Liver (tissue), 9 donors: ENCODE data around the gene KAZN. TPM values are rescaled to one million over a fixed set of nuclear protein-coding genes. Genes with fewer than 3 reads are reported as not detected.

Source experiments
- DNase-seq: peaks from one replicate; pipeline ENCODE4 v3.0.0-alpha.2; 2017; ENCODE audit warnings: low spot score
- H3K27ac ChIP-seq, 2 donors: one replicate each; pipeline ENCODE4 v1.7.0; 2013; ENCODE audit warnings: inconsistent platforms in 2 of 2, low read length in 2 of 2, control low read depth in 1 of 2, low read depth in 1 of 2, mild to moderate bottlenecking in 1 of 2
- H3K27me3 ChIP-seq, 4 donors: one replicate each; pipeline versions ENCODE4 v1.6.1 to v1.7.0; 2013; ENCODE audit warnings: low read length in 3 of 4, inconsistent platforms in 1 of 4, mild to moderate bottlenecking in 1 of 4, moderate library complexity in 1 of 4; ENCODE audit not compliant: control insufficient read depth in 4 of 4, insufficient read depth in 4 of 4
- H3K36me3 ChIP-seq, 4 donors: one replicate each; pipeline versions ENCODE4 v1.6.1 to v1.7.0; 2013; ENCODE audit warnings: low read length in 3 of 4, mild to moderate bottlenecking in 3 of 4, low read depth in 1 of 4, moderate library complexity in 1 of 4; ENCODE audit not compliant: control insufficient read depth in 4 of 4, insufficient read depth in 3 of 4
- H3K4me1 ChIP-seq, 4 donors: one replicate each; pipeline versions ENCODE4 v1.6.1 to v1.7.0; 2013; ENCODE audit warnings: low read length in 3 of 4, mild to moderate bottlenecking in 3 of 4, moderate library complexity in 1 of 4; ENCODE audit not compliant: control insufficient read depth in 4 of 4, insufficient read depth in 4 of 4
- H3K4me3 ChIP-seq, 3 donors: one replicate each; pipeline versions ENCODE4 v1.6.1 to v1.7.0; 2013; ENCODE audit warnings: low read length in 3 of 3, control low read depth in 1 of 3, low read depth in 1 of 3, mild to moderate bottlenecking in 1 of 3
- H3K9ac ChIP-seq, 2 donors: one replicate each; pipeline ENCODE4 v1.7.0; 2013; ENCODE audit warnings: low read length in 2 of 2, mild to moderate bottlenecking in 2 of 2, moderate library complexity in 2 of 2, control low read depth in 1 of 2, low read depth in 1 of 2
- H3K9me3 ChIP-seq, 4 donors: one replicate each; pipeline versions ENCODE4 v1.6.1 to v1.7.0; 2013; ENCODE audit warnings: low read length in 3 of 4; ENCODE audit not compliant: control insufficient read depth in 4 of 4
- FOXA2 ChIP-seq: IDR thresholded peaks from 2 replicates; pipeline ENCODE4 v1.6.1; 2016; ENCODE audit warnings: antibody characterized with exemption
- GABPA ChIP-seq, 2 donors: IDR thresholded peaks in 1 of 2; conservative IDR thresholded peaks in 1 of 2; 2 replicates each; pipeline ENCODE4 v1.6.1; 2016; ENCODE audit warnings: antibody characterized with exemption in 2 of 2, mild to moderate bottlenecking in 1 of 2, moderate library complexity in 1 of 2
- HNF4A ChIP-seq, 2 donors: conservative IDR thresholded peaks; 2 replicates each; pipeline ENCODE4 v1.6.1; 2016; ENCODE audit warnings: antibody characterized with exemption in 2 of 2, mild to moderate bottlenecking in 2 of 2
- HNF4G ChIP-seq: IDR thresholded peaks from 2 replicates; pipeline ENCODE4 v1.6.1; 2016; ENCODE audit warnings: antibody characterized with exemption
- NR2F2 ChIP-seq: IDR thresholded peaks from 2 replicates; pipeline ENCODE4 v1.6.1; 2016; ENCODE audit warnings: antibody characterized with exemption
- RAD21 ChIP-seq, 2 donors: IDR thresholded peaks; 2 replicates each; pipeline ENCODE4 v1.6.1; 2016; ENCODE audit warnings: antibody characterized with exemption in 2 of 2, mild to moderate bottlenecking in 2 of 2
- SP1 ChIP-seq: IDR thresholded peaks from 2 replicates; pipeline ENCODE4 v1.6.1; 2018; ENCODE audit warnings: antibody characterized with exemption, mild to moderate bottlenecking
- TAF1 ChIP-seq: conservative IDR thresholded peaks from 2 replicates; pipeline ENCODE4 v1.6.1; 2016; ENCODE audit warnings: antibody characterized with exemption, mild to moderate bottlenecking
- YY1 ChIP-seq: IDR thresholded peaks from 2 replicates; pipeline ENCODE4 v1.6.1; 2016; ENCODE audit warnings: antibody characterized with exemption, mild to moderate bottlenecking
- WGBS: extraction: QIAGEN DNeasy Blood & Tissue Kit; methylation state at CpG from one replicate; pipeline ENCODE4 v1.1.7; 2013; 5-methylcytosine and 5-hydroxymethylcytosine counted together
- polyA plus RNA-seq, 2 donors: library from polyadenylated mRNA; stranded (reverse) in 1 of 2; unstranded in 1 of 2; fragments of 200-250 nt in 1 of 2; fragments of >200 nt in 1 of 2; fragmentation: Nextera tagmentation in 1 of 2; extraction: Ambion mirVana in 1 of 2; gene quantifications; one replicate each; pipeline versions ENCODE4 v1.2.1 to v1.2.3, GENCODE V29; 2013 to 2015
- total RNA-seq, 2 donors: library from RNA; depleted of rRNA; stranded (reverse); fragments of >200 nt; gene quantifications; one replicate each; pipeline ENCODE4 v1.2.3, GENCODE V29; 2014
- TF ChIP-seq, protein P1 (sequence below): IDR thresholded peaks from 2 replicates; pipeline ENCODE4 v1.6.1; 2016; ENCODE audit warnings: antibody characterized with exemption
- TF ChIP-seq, protein P2 (sequence below): IDR thresholded peaks from 2 replicates; pipeline ENCODE4 v1.6.1; 2016; ENCODE audit warnings: antibody characterized with exemption, mild to moderate bottlenecking
- TF ChIP-seq, protein P3 (sequence below): IDR thresholded peaks from 2 replicates; pipeline ENCODE4 v1.6.1; 2016; ENCODE audit warnings: antibody characterized with exemption
- TF ChIP-seq, protein P4 (sequence below): fragments of 150-350 bp; IDR thresholded peaks from 2 replicates; pipeline ENCODE4 v1.5.1; 2017; ENCODE audit warnings: improper control_type of control experiment, low read depth, low read length; ENCODE audit not compliant: missing input control
- TF ChIP-seq, protein P5 (sequence below): IDR thresholded peaks from 2 replicates; pipeline ENCODE4 v1.6.1; 2016; ENCODE audit warnings: antibody characterized with exemption
- donor health status: healthy.
- donor health status: healthy.
- donor health status: healthy.
- donor health status: healthy.
- donor health status: healthy.

KAZN gene
- total and polyA plus RNA-seq, 4 donors, result 1.9 to 6.9 (median 2.4) TPM

DNA sequence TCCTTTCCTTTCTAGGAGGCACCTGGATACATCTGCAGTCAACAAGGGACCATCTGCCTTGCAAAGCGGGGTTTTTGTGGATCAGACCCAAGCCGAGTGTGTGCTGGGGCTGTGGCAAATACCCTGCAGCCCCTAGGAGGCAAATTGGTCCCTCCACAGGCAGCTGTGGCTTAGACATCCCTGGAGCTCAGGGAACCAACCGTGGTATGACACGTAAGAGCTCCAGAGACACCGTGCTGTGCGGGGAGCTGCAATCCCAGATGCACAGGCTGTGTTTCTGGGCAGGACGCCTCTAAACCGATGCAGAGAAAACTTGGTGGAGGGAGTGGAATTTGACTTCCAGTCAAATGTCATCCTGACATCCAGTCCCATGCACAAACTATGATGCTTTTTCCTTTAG, 141.5 kb downstream of the KAZN start:
- 44% methylated on average over 8 of the region's 8 CpGs for WGBS
- no peak for DNase-seq
- no peaks in the 10 kb centered on the region for H3K9me3 ChIP-seq
- no peak overlapping the region for H3K9ac ChIP-seq
- TF ChIP-seq GABPA (IDR thresholded peaks at IDR 0.05 in 1 of 2, conservative IDR thresholded peaks at IDR 0.05 in 1 of 2) (no peak), HNF4A (conservative IDR thresholded peaks at IDR 0.05) (no peak), RAD21 (IDR thresholded peaks at IDR 0.05) (no peak), NR2F2 (no peak), HNF4G (no peak), FOXA2 (no peak), TAF1 (no peak), YY1 (no peak), SP1 (no peak)
- TF ChIP-seq, protein P1, sequence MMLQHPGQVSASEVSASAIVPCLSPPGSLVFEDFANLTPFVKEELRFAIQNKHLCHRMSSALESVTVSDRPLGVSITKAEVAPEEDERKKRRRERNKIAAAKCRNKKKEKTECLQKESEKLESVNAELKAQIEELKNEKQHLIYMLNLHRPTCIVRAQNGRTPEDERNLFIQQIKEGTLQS, result no peak
- TF ChIP-seq, protein P2, sequence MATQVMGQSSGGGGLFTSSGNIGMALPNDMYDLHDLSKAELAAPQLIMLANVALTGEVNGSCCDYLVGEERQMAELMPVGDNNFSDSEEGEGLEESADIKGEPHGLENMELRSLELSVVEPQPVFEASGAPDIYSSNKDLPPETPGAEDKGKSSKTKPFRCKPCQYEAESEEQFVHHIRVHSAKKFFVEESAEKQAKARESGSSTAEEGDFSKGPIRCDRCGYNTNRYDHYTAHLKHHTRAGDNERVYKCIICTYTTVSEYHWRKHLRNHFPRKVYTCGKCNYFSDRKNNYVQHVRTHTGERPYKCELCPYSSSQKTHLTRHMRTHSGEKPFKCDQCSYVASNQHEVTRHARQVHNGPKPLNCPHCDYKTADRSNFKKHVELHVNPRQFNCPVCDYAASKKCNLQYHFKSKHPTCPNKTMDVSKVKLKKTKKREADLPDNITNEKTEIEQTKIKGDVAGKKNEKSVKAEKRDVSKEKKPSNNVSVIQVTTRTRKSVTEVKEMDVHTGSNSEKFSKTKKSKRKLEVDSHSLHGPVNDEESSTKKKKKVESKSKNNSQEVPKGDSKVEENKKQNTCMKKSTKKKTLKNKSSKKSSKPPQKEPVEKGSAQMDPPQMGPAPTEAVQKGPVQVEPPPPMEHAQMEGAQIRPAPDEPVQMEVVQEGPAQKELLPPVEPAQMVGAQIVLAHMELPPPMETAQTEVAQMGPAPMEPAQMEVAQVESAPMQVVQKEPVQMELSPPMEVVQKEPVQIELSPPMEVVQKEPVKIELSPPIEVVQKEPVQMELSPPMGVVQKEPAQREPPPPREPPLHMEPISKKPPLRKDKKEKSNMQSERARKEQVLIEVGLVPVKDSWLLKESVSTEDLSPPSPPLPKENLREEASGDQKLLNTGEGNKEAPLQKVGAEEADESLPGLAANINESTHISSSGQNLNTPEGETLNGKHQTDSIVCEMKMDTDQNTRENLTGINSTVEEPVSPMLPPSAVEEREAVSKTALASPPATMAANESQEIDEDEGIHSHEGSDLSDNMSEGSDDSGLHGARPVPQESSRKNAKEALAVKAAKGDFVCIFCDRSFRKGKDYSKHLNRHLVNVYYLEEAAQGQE, result no peak
- TF ChIP-seq, protein P3, sequence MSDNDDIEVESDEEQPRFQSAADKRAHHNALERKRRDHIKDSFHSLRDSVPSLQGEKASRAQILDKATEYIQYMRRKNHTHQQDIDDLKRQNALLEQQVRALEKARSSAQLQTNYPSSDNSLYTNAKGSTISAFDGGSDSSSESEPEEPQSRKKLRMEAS, result no peak
- TF ChIP-seq, protein P4, sequence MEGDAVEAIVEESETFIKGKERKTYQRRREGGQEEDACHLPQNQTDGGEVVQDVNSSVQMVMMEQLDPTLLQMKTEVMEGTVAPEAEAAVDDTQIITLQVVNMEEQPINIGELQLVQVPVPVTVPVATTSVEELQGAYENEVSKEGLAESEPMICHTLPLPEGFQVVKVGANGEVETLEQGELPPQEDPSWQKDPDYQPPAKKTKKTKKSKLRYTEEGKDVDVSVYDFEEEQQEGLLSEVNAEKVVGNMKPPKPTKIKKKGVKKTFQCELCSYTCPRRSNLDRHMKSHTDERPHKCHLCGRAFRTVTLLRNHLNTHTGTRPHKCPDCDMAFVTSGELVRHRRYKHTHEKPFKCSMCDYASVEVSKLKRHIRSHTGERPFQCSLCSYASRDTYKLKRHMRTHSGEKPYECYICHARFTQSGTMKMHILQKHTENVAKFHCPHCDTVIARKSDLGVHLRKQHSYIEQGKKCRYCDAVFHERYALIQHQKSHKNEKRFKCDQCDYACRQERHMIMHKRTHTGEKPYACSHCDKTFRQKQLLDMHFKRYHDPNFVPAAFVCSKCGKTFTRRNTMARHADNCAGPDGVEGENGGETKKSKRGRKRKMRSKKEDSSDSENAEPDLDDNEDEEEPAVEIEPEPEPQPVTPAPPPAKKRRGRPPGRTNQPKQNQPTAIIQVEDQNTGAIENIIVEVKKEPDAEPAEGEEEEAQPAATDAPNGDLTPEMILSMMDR, result no peak
- TF ChIP-seq, protein P5, sequence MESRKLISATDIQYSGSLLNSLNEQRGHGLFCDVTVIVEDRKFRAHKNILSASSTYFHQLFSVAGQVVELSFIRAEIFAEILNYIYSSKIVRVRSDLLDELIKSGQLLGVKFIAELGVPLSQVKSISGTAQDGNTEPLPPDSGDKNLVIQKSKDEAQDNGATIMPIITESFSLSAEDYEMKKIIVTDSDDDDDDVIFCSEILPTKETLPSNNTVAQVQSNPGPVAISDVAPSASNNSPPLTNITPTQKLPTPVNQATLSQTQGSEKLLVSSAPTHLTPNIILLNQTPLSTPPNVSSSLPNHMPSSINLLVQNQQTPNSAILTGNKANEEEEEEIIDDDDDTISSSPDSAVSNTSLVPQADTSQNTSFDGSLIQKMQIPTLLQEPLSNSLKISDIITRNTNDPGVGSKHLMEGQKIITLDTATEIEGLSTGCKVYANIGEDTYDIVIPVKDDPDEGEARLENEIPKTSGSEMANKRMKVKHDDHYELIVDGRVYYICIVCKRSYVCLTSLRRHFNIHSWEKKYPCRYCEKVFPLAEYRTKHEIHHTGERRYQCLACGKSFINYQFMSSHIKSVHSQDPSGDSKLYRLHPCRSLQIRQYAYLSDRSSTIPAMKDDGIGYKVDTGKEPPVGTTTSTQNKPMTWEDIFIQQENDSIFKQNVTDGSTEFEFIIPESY, result no peak
- no peak overlapping the region for H3K27ac ChIP-seq
- no peaks in the 10 kb centered on the region for H3K4me1 ChIP-seq
- no peaks in the 10 kb centered on the region for H3K36me3 ChIP-seq
- H3K4me3 ChIP-seq, result no peak overlapping the region
- H3K27me3 ChIP-seq, result peaks cover 0 to 13% (median 2%) of the 10 kb centered on the region in 4 donors

DNA sequence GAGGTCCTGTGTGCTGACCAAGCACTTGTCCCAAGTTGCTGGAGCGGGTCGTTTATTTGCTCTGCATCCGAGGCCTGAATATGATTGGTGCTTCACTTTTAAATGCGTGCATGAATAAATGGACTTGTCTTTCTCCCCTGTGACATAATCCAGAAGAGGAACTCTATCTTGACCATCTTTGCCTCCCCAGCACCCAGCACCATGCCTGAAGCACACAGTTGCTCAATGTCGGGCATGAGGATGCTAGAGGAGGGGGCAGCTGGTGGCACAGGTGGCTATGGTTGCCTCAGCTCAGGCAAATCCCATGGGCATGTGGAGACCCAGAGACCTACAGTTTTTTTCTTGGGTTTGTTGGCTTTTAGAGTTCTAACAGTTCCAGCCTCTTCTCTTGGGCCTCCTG, 142.6 kb downstream of the KAZN start:
- no peak for DNase-seq
- Histone ChIP-seq H3K9me3 (no peaks in the 10 kb centered on the region), H3K27ac (no peak overlapping the region), H3K4me1 (no peaks in the 10 kb centered on the region), H3K27me3 (peaks cover 0 to 13% (median 2%) of the 10 kb centered on the region in 4 donors), H3K9ac (no peak overlapping the region), H3K36me3 (no peaks in the 10 kb centered on the region), H3K4me3 (no peak overlapping the region)
- TF ChIP-seq, protein P5, result no peak
- 77% methylated on average over 5 of the region's 5 CpGs for WGBS
